Measurements from ENCODE around the gene TLDC2. TPM values are rescaled to one million over a fixed set of nuclear protein-coding genes. Genes with fewer than 3 reads are reported as not detected.

The TLDC2 gene
- total RNA-seq, 2 donors from 2014 or later = 0.18 to 0.24 TPM

DNA sequence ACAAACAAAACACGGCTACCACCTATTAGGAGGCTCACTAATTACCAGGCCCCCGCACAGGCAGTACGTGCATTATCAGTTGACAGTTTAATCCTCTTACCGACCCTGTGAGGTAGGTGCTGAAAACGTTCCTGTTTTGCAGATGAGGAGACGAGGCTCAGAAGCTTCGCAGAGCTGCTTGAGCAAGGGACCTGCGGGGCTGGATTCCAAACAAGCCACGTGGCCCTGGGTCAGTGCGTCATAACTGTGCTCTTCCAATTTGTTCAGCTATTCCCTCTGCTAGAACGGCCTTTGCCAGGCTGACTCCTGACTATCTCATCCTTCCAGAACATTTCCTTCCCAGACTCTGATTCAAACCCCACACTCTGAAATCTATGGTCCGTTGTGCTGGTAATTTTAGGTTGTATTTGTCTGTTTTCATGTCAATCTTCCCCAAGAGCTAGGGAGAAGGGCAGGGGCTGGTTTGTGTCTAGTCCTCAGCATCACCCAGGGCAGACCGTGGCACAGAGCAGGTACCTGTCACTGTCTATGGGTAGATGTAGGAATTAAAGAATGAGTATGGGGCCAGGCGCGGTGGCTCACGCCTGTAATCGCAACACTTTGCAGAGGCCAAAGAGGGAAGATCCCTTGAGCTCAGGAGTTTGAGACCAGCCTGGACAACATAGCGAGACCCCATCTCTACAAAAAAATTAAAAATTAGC lies 28.8 kb upstream of the TLDC2 start:
- peak overlapping the region; percentile 16 for H3K9ac ChIP-seq (ENCODE audit: extremely low read depth, low read length, poor library complexity, severe bottlenecking)
- H3K4me1 ChIP-seq (ENCODE audit: control insufficient read depth, insufficient read depth, low read length) = peaks cover 8% of the 10 kb centered on the region
- DNase-seq = peak; percentile 77
- H3K9me3 ChIP-seq (ENCODE audit: control insufficient read depth, low read length) = peaks cover 14% of the 10 kb centered on the region
- no peak overlapping the region for H3K4me3 ChIP-seq (ENCODE audit: low read length)
- Mint-ChIP-seq H3K9me3 (peaks cover 14% of the 10 kb centered on the region), H3K36me3 (ENCODE audit: low read depth) (peaks cover 18% of the 10 kb centered on the region), H3K27me3 (ENCODE audit: insufficient read depth) (no peaks in the 10 kb centered on the region), H3K4me1 (peaks cover 25% of the 10 kb centered on the region), H3K27ac (peak overlapping the region; percentile 87), H3K4me3 (no peak overlapping the region)
- TF ChIP-seq, protein P1, sequence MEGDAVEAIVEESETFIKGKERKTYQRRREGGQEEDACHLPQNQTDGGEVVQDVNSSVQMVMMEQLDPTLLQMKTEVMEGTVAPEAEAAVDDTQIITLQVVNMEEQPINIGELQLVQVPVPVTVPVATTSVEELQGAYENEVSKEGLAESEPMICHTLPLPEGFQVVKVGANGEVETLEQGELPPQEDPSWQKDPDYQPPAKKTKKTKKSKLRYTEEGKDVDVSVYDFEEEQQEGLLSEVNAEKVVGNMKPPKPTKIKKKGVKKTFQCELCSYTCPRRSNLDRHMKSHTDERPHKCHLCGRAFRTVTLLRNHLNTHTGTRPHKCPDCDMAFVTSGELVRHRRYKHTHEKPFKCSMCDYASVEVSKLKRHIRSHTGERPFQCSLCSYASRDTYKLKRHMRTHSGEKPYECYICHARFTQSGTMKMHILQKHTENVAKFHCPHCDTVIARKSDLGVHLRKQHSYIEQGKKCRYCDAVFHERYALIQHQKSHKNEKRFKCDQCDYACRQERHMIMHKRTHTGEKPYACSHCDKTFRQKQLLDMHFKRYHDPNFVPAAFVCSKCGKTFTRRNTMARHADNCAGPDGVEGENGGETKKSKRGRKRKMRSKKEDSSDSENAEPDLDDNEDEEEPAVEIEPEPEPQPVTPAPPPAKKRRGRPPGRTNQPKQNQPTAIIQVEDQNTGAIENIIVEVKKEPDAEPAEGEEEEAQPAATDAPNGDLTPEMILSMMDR (conservative IDR thresholded peaks at IDR 0.05) = no peak
- H3K27ac ChIP-seq (ENCODE audit: low read depth, low read length) = peak overlapping the region; percentile 12
- WGBS, 2 experiments (ENCODE audit: insufficient coverage in 1 of 2, insufficient read length in 1 of 2) = 74 to 80% methylated on average over 12 to 18 of the region's 18 CpGs
- no peaks in the 10 kb centered on the region for H3K27me3 ChIP-seq (ENCODE audit: control insufficient read depth, insufficient read depth, low read length, poor library complexity, severe bottlenecking)
- H3K36me3 ChIP-seq (ENCODE audit: control insufficient read depth, insufficient read depth, low read length) = peaks cover 10% of the 10 kb centered on the region

DNA sequence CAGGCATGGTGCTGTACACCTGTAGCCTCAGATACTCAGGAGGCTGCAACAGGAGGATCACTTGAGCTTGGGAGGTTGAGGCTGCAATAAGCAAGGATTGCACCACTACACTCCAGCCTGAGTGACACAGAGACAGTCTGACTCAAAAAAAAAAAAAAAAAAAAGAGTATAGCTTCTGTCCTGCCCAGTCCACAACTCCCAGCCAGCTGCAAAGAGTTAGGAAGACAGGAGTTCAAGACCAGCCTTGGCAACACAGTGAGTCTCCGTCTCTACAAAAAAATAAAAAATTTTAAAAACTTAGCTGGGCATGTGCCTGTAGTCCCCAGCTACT lies 28.3 kb upstream of the TLDC2 start:
- DNase-seq = no peak
- H3K4me1 ChIP-seq (ENCODE audit: control insufficient read depth, insufficient read depth, low read length) = peaks cover 8% of the 10 kb centered on the region
- Mint-ChIP-seq H3K27ac (no peak overlapping the region), H3K4me1 (peaks cover 25% of the 10 kb centered on the region), H3K27me3 (ENCODE audit: insufficient read depth) (no peaks in the 10 kb centered on the region), H3K36me3 (ENCODE audit: low read depth) (peaks cover 22% of the 10 kb centered on the region), H3K9me3 (peaks cover 14% of the 10 kb centered on the region), H3K4me3 (no peak overlapping the region)
- peaks cover 14% of the 10 kb centered on the region for H3K9me3 ChIP-seq (ENCODE audit: control insufficient read depth, low read length)
- H3K27ac ChIP-seq (ENCODE audit: low read depth, low read length) = no peak overlapping the region
- no peak overlapping the region for H3K9ac ChIP-seq (ENCODE audit: extremely low read depth, low read length, poor library complexity, severe bottlenecking)
- H3K36me3 ChIP-seq (ENCODE audit: control insufficient read depth, insufficient read depth, low read length) = peaks cover 10% of the 10 kb centered on the region
- H3K27me3 ChIP-seq (ENCODE audit: control insufficient read depth, insufficient read depth, low read length, poor library complexity, severe bottlenecking) = no peaks in the 10 kb centered on the region
- TF ChIP-seq, protein P1 (conservative IDR thresholded peaks at IDR 0.05) = no peak
- WGBS, 2 experiments (ENCODE audit: insufficient coverage in 1 of 2, insufficient read length in 1 of 2) = 86 to 100% methylated on average over 1 of the region's 1 CpG
- H3K4me3 ChIP-seq (ENCODE audit: low read length) = no peak overlapping the region

DNA sequence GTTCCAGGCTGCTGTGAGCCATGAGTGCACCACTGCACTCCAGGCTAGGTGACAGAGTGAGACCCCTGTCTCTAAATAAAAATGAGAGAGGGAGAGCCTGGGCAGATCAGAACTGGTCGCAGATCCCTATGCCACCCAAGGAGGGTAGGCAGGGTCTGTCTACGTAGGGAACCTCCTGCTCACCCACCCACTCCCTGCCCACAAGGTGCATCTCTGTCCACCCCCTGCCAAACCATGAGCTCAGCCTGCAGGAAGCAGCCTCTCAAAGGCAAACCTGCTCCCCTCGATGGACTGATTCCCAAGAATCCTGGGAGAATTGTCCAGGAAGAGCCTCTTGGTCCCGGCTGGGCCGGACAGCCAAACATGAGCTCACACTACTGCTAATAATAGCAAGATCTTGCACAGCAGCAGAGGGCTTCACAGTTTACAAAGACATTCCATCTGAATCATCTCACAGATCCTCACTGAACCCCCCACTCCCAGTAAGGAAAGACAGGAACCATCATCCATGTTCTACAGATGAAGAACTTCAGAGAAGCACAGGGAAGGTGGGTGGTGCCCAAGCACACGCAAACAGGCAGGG lies 27.8 kb upstream of the TLDC2 start:
- H3K9ac ChIP-seq (ENCODE audit: extremely low read depth, low read length, poor library complexity, severe bottlenecking) = no peak overlapping the region
- no peak overlapping the region for H3K4me3 ChIP-seq (ENCODE audit: low read length)
- WGBS, 2 experiments (ENCODE audit: insufficient coverage in 1 of 2, insufficient read length in 1 of 2) = 93% methylated on average over 6 of the region's 6 CpGs
- peaks cover 8% of the 10 kb centered on the region for H3K4me1 ChIP-seq (ENCODE audit: control insufficient read depth, insufficient read depth, low read length)
- Mint-ChIP-seq H3K27me3 (ENCODE audit: insufficient read depth) (no peaks in the 10 kb centered on the region), H3K36me3 (ENCODE audit: low read depth) (peaks cover 24% of the 10 kb centered on the region), H3K9me3 (peaks cover 14% of the 10 kb centered on the region), H3K4me1 (peaks cover 25% of the 10 kb centered on the region), H3K27ac (peak overlapping the region; percentile 44), H3K4me3 (no peak overlapping the region)
- H3K36me3 ChIP-seq (ENCODE audit: control insufficient read depth, insufficient read depth, low read length) = peaks cover 12% of the 10 kb centered on the region
- no peak overlapping the region for H3K27ac ChIP-seq (ENCODE audit: low read depth, low read length)
- H3K27me3 ChIP-seq (ENCODE audit: control insufficient read depth, insufficient read depth, low read length, poor library complexity, severe bottlenecking) = no peaks in the 10 kb centered on the region
- H3K9me3 ChIP-seq (ENCODE audit: control insufficient read depth, low read length) = peaks cover 14% of the 10 kb centered on the region
- peak; percentile 44 for DNase-seq
- TF ChIP-seq, protein P1 (conservative IDR thresholded peaks at IDR 0.05) = no peak
